Bronchial epithelial cell (primary cell): ENCODE measurements around the gene NOL3. TPM values are rescaled to one million over a fixed set of nuclear protein-coding genes. Genes with fewer than 3 reads are reported as not detected.

Experiments used
- DNase-seq: peaks from one replicate; pipeline ENCODE4 v3.0.0-alpha.2; 2010; ENCODE audit warnings: low read depth
- FAIRE-seq: peaks from 2 replicates; lab custom pipeline; 2011; peaks lifted over from hg19 to GRCh38; lab: Jason Lieb, UNC
- H3K27me3 ChIP-seq: 2 replicates; pipeline ENCODE4 v1.5.1; 2011; ENCODE audit warnings: low read length; ENCODE audit not compliant: control insufficient read depth, insufficient read depth
- H3K36me3 ChIP-seq: 2 replicates; pipeline ENCODE4 v1.5.1; 2011; ENCODE audit warnings: low read length; ENCODE audit not compliant: control insufficient read depth, insufficient read depth
- H3K4me3 ChIP-seq: 2 replicates; pipeline ENCODE4 v1.5.1; 2011; ENCODE audit warnings: mild to moderate bottlenecking, low read depth, low read length, control low read depth
- total RNA-seq: library from RNA; depleted of rRNA; stranded (reverse); fragments of >200 nt; gene quantifications from 2 replicates; pipeline ENCODE4 v1.2.1, GENCODE V29; 2014
- TF ChIP-seq, protein P1 (sequence below): IDR thresholded peaks from 2 replicates; pipeline ENCODE4 v1.5.1; 2011; ENCODE audit warnings: mild to moderate bottlenecking, moderate library complexity, low read length, control low read depth, inconsistent platforms; ENCODE audit not compliant: insufficient read depth, severe bottlenecking

The NOL3 gene
- total RNA-seq, 1 donor from 2014 or later = 28.2 TPM

DNA sequence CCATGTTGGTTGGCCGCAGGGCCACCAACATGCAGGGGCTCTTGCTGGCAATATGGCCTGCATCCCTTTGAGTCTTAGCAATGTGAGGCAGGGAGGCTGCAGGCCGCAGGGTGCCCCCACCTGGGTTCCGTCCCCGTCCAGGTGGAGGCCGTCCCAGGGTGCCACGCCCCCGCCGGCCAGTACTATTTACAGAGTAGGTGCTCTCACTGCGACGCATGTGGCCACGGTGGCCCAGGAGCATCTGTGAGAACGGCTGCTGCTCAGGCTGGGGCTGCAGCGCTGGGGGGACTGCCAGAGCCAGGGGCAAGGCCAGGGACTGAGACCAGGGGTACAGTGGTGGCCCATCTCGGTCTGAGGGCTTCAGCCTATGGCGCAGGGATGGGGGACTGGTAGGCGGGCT is 9.8 kb downstream of the NOL3 start:
- TF ChIP-seq, protein P1, sequence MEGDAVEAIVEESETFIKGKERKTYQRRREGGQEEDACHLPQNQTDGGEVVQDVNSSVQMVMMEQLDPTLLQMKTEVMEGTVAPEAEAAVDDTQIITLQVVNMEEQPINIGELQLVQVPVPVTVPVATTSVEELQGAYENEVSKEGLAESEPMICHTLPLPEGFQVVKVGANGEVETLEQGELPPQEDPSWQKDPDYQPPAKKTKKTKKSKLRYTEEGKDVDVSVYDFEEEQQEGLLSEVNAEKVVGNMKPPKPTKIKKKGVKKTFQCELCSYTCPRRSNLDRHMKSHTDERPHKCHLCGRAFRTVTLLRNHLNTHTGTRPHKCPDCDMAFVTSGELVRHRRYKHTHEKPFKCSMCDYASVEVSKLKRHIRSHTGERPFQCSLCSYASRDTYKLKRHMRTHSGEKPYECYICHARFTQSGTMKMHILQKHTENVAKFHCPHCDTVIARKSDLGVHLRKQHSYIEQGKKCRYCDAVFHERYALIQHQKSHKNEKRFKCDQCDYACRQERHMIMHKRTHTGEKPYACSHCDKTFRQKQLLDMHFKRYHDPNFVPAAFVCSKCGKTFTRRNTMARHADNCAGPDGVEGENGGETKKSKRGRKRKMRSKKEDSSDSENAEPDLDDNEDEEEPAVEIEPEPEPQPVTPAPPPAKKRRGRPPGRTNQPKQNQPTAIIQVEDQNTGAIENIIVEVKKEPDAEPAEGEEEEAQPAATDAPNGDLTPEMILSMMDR = no peak
- DNase-seq (no peak), FAIRE-seq (no peak)
- H3K27me3 ChIP-seq = no peaks in the 10 kb centered on the region
- H3K36me3 ChIP-seq = peaks cover 2% of the 10 kb centered on the region
- no peak overlapping the region for H3K4me3 ChIP-seq

DNA sequence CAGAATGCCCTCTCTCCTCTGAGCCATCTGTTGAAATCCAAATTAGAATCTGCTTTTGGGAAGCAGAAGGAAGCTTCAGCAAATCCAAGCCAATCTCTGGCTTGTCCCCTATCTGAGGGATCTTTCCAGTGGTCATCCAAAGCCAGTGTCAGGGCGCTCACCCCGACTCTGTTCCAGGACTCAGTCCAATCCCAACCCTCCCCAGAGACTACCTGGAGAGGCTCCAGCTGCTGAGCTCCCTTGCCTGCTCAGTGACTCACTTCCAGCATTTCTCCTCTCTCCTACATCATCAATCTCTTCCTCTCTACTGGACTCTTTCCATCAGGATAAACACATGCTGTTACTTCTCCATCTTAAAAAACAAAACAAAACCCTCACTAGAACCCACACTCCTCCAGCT is 11.0 kb downstream of the NOL3 start:
- H3K27me3 ChIP-seq = no peaks in the 10 kb centered on the region
- DNase-seq (peak; percentile 45), FAIRE-seq (no peak)
- no peaks in the 10 kb centered on the region for H3K36me3 ChIP-seq
- no peak overlapping the region for H3K4me3 ChIP-seq
- TF ChIP-seq, protein P1 = no peak

DNA sequence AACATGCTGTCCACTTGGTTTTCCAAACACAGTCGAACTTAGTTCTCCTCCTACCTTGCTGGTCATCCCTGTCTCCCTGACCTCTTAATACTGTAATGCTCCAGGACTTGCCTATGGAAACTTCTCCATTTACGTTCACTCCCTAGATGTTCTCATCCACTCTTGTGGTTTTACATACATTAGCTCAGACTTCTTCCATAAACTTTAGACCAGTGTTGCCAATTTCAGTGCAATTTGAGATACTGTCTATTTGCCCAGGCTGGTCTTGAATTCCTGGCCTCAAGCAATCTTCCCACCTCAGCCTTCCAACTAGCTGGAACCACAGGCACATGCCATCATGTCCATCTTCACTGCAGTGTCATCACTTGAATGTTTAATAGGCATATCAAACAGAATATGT is 11.9 kb downstream of the NOL3 start:
- no peak for FAIRE-seq
- TF ChIP-seq, protein P1 = no peak
- no peak for DNase-seq
- Histone ChIP-seq H3K4me3 (no peak overlapping the region), H3K27me3 (no peaks in the 10 kb centered on the region), H3K36me3 (no peaks in the 10 kb centered on the region)

DNA sequence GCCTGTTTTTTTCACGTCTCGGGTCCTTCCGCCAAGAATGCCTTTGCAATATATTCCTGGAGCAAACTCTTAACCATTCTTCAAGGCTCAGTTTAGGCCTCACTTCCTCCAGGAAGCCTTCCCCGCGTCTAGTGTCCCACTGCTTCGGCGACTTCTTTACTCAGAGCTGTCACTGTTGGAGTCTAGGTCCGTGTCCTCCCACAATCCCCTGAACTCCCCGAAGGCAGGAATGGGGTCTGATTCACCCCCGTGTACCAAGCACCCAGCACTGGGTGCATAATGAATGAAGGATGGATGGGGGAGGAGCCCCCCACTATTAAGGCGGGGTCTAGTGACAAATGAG is 12.9 kb downstream of the NOL3 start:
- Histone ChIP-seq H3K27me3 (no peaks in the 10 kb centered on the region), H3K36me3 (no peaks in the 10 kb centered on the region), H3K4me3 (peak overlapping the region; percentile 78)
- DNase-seq (no peak), FAIRE-seq (no peak)
- TF ChIP-seq, protein P1 = no peak

DNA sequence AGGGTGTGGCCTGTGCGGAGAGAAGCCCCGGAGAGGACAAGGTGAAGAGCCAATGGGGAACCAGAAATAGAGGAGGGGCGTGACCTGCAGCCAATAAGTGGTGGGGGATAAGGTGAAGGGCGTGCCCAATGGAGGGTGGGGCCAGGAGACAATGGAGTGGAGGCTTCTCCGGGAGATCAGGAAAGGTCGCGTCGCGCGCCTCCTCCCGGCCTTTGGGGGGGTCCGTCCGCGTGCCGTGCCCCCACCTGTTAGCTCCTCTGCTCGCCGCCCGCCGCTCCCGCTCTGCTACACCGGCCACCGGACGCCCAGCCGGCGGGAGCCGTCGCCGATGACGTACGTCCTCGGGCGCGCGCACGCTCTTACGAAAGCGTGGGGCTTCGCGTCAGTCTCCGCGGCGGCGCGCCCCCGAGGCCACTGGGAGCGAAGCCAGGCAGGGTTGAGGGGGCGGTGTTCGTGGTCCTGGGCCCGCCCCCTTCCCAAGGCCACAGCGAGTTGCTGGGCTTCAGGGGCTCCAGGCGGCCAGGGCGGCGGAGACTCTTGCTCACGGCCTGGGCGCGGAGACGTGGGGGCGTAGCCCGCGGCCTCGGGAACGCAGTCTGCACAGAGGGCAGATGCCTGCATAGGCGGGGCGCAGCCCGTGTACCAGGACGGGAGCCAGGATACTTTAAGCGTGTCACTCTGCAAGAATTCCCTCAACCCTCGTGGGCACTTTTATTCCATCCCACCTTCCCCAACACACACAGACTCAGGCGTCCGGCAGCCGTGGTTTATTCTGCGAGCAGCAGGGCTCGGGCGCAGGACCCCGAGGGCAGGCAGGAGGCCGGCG is 13.5 kb downstream of the NOL3 start, which contains the start of gene MATCAP1:
MATCAP1 (minus strand) TSS at position 337 of the 826 bp plus-strand sequence. CDS start 3,353 bp downstream, outside the sequence.
- no peak for FAIRE-seq
- DNase-seq = peak; percentile 96
- Histone ChIP-seq H3K4me3 (peak within 1 kb of the TSS; percentile 78), H3K36me3 (no peaks in the 10 kb centered on the region), H3K27me3 (no peaks in the 10 kb centered on the region)
- TF ChIP-seq, protein P1 = no peak
